Neural cell (in vitro differentiated cells): ENCODE measurements around the gene KRTAP5-2. TPM values are rescaled to one million over a fixed set of nuclear protein-coding genes. Genes with fewer than 3 reads are reported as not detected.

Source experiments
- H2AFZ ChIP-seq: fragments of 200-600, 300-800 bp; sonication (generic), shearing (Covaris generic); 2 replicates; pipeline ENCODE4 v1.6.0; 2014; ENCODE audit warnings: low read depth, mild to moderate bottlenecking, antibody characterized with exemption, low read length, moderate library complexity
- H3F3A ChIP-seq: fragments of 200-600 bp; shearing (Covaris generic); 2 replicates; pipeline ENCODE4 v1.6.1; 2016; ENCODE audit warnings: mild to moderate bottlenecking, moderate library complexity, mixed read lengths, antibody characterized with exemption, low read length; ENCODE audit not compliant: insufficient read depth, poor library complexity, severe bottlenecking
- H3K27ac ChIP-seq: fragments of 200-600, 300-800 bp; sonication (generic), shearing (Covaris generic); 2 replicates; pipeline ENCODE4 v1.5.1; 2014; ENCODE audit warnings: mild to moderate bottlenecking, low read length, moderate library complexity
- H3K27me3 ChIP-seq: fragments of 300-800, 200-600 bp; sonication (generic), shearing (Covaris generic); 2 replicates; pipeline ENCODE4 v1.6.0; 2014; ENCODE audit warnings: mild to moderate bottlenecking, low read depth, low read length, moderate library complexity; ENCODE audit not compliant: insufficient read depth
- H3K36me3 ChIP-seq: fragments of 300-800, 200-600 bp; sonication (generic), shearing (Covaris generic); 2 replicates; pipeline ENCODE4 v1.5.1; 2014; ENCODE audit warnings: mild to moderate bottlenecking, antibody characterized with exemption, low read length, moderate library complexity; ENCODE audit not compliant: insufficient read depth
- H3K4me2 ChIP-seq: fragments of 300-800, 200-600 bp; sonication (generic), shearing (Covaris generic); 2 replicates; pipeline ENCODE4 v1.6.0; 2014; ENCODE audit warnings: mild to moderate bottlenecking, low read length
- H3K4me3 ChIP-seq: fragments of 300-800, 200-600 bp; sonication (generic), shearing (Covaris generic); 2 replicates; pipeline ENCODE4 v1.5.1; 2014; ENCODE audit warnings: mild to moderate bottlenecking, low read length, moderate library complexity
- H3K79me2 ChIP-seq: fragments of 200-600 bp; shearing (Covaris generic); replicated peaks from 2 replicates; pipeline ENCODE4 v1.6.0; 2014; ENCODE audit warnings: mild to moderate bottlenecking, low read length, moderate library complexity; ENCODE audit not compliant: insufficient read depth
- H3K9ac ChIP-seq: fragments of 300-800, 200-600 bp; sonication (generic), shearing (Covaris generic); 2 replicates; pipeline ENCODE4 v1.6.1; 2016; ENCODE audit warnings: mild to moderate bottlenecking, low read length, mixed read lengths
- H3K9me2 ChIP-seq: fragments of 200-600 bp; shearing (Covaris generic); 2 replicates; pipeline ENCODE4 v1.6.1; 2016; ENCODE audit warnings: mild to moderate bottlenecking, low read length, mixed read lengths; ENCODE audit not compliant: insufficient read depth
- H3K9me3 ChIP-seq: fragments of 200-600, 300-800 bp; sonication (generic), shearing (Covaris generic); 2 replicates; pipeline ENCODE4 v1.6.1; 2016; ENCODE audit warnings: mild to moderate bottlenecking, mixed run types, low read length, moderate library complexity, mixed read lengths
- H4K20me1 ChIP-seq: fragments of 200-600 bp; shearing (Covaris generic); 2 replicates; pipeline ENCODE4 v1.6.1; 2016; ENCODE audit warnings: mild to moderate bottlenecking, mixed run types; ENCODE audit not compliant: insufficient read depth
- CTCF ChIP-seq: fragments of 450-650 bp; IDR thresholded peaks from 2 replicates; pipeline ENCODE4 v1.5.1; 2014; ENCODE audit warnings: antibody characterized with exemption, mild to moderate bottlenecking, moderate library complexity; ENCODE audit not compliant: poor library complexity, severe bottlenecking
- EP300 ChIP-seq: fragments of 450-650 bp; conservative IDR thresholded peaks from 2 replicates; pipeline ENCODE4 v1.6.1; 2014; ENCODE audit warnings: antibody characterized with exemption, mild to moderate bottlenecking, moderate library complexity; ENCODE audit not compliant: poor library complexity, severe bottlenecking
- EZH2 ChIP-seq: fragments of 200-600, 300-800 bp; shearing (Covaris generic), sonication (generic); IDR thresholded peaks from 2 replicates; pipeline ENCODE4 v1.6.1; 2014; ENCODE audit warnings: antibody characterized with exemption, low read length, borderline replicate concordance, mild to moderate bottlenecking; ENCODE audit not compliant: insufficient read depth, poor library complexity, severe bottlenecking
- MXI1 ChIP-seq: fragments of 450-650 bp; conservative IDR thresholded peaks from 2 replicates; pipeline ENCODE4 v1.6.1; 2014; ENCODE audit warnings: antibody characterized with exemption, mild to moderate bottlenecking; ENCODE audit not compliant: poor library complexity, severe bottlenecking
- POLR2AphosphoS5 ChIP-seq: IDR thresholded peaks from 2 replicates; pipeline ENCODE4 v1.6.1; 2012
- RAD21 ChIP-seq: fragments of 450-650 bp; conservative IDR thresholded peaks from 2 replicates; pipeline ENCODE4 v1.6.1; 2014; ENCODE audit warnings: antibody characterized with exemption, mild to moderate bottlenecking, moderate library complexity
- REST ChIP-seq: IDR thresholded peaks from 2 replicates; pipeline ENCODE4 v1.6.1; 2012; ENCODE audit warnings: borderline replicate concordance
- SMC3 ChIP-seq: fragments of 450-650 bp; conservative IDR thresholded peaks from 2 replicates; pipeline ENCODE4 v1.6.1; 2014; ENCODE audit warnings: antibody characterized with exemption, mild to moderate bottlenecking, moderate library complexity; ENCODE audit not compliant: poor library complexity
- TAF1 ChIP-seq: IDR thresholded peaks from 2 replicates; pipeline ENCODE4 v1.6.1; 2012; ENCODE audit warnings: low read depth
- polyA plus RNA-seq: library from polyadenylated mRNA; depleted of rRNA; stranded (reverse); fragments of >200 nt; gene quantifications from 2 replicates; pipeline ENCODE4 v1.2.3, GENCODE V29; 2014

KRTAP5-2 gene
- polyA plus RNA-seq, 1 donor from 2014 or later, result not detected

DNA sequence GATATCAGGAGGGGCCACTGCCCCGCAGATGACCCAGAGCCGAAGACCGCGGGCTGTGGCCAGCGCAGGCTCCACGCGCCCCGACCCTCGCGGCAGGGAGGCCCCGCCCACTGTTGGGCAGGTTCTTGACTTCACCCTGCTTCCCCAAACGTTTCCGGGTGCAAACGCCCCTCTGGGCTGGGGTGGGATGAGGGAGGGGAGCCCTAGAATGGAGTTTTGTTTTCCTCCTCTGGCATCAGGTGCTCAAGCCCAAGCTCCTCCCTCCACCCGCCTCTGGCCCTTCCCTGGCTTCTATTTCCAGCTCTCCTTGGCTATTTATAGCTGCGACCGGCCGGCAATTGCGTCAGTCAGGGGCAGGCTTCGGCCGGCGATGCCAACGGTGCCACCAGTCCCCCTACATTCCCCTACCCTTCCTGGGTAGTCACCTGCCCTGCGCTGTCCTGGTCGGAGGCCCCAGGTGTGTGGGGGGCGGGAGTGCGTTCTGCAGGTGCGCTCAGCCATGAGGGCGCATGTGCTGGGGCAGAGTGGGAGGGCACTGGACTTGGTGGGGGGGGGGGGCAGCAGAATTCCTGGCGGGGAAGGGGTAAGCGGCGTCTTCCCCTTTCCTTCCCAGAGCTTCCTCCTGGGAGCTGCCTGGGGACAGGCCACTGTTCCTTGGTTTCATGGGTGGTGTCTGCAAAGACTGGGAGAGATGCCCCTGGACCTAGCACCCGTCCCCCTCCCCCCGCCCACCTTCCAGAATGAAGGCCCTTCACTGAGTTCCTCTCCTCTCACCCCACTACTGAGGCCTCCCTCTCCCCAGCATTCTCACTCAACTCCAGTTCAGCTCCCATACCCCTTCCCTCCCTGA is 49.6 kb downstream of the KRTAP5-2 start:
- Histone ChIP-seq H3K4me2 (no peak overlapping the region), H4K20me1 (no peaks in the 10 kb centered on the region), H3K27me3 (peaks cover 64% of the 10 kb centered on the region), H3K9me3 (no peaks in the 10 kb centered on the region), H3K36me3 (no peaks in the 10 kb centered on the region), H3K9ac (no peak overlapping the region), H3K4me3 (peak overlapping the region; percentile 42), H3F3A (no peaks in the 10 kb centered on the region), H3K27ac (no peak overlapping the region), H2AFZ (no peak overlapping the region), H3K79me2 (no peaks in the 10 kb centered on the region), H3K9me2 (no peaks in the 10 kb centered on the region)
- TF ChIP-seq SMC3, result no peak

- no peak overlapping the region for H3K4me2 ChIP-seq
- H3K4me3 ChIP-seq, result peak overlapping the region; percentile 67
- no peaks in the 10 kb centered on the region for H3K36me3 ChIP-seq
- H3K9me3 ChIP-seq, result no peaks in the 10 kb centered on the region
- H4K20me1 ChIP-seq, result no peaks in the 10 kb centered on the region
- H3K9ac ChIP-seq, result peak overlapping the region; percentile 62
- H3F3A ChIP-seq, result no peaks in the 10 kb centered on the region
- TF ChIP-seq POLR2AphosphoS5 (no peak), MXI1 (no peak), REST (no peak), CTCF (no peak), SMC3 (no peak), EZH2 (no peak), EP300 (no peak), TAF1 (no peak), RAD21 (no peak)
- H2AFZ ChIP-seq, result no peak overlapping the region
- H3K27me3 ChIP-seq, result peaks cover 64% of the 10 kb centered on the region
- H3K79me2 ChIP-seq, result no peaks in the 10 kb centered on the region
- no peak overlapping the region for H3K27ac ChIP-seq
- H3K9me2 ChIP-seq, result no peaks in the 10 kb centered on the region
Observed at GRCh38 chr11:1547467-1548098, 50.5 kb downstream of the KRTAP5-2 start.

Other genes with a start within 250 kb of the KRTAP5-2 start
- gene BRSK2, start 208.4 kb downstream of the KRTAP5-2 start, polyA plus RNA-seq, result 47.5 and 58.2 TPM in 2 replicates
- gene MOB2, start 111.5 kb downstream of the KRTAP5-2 start, polyA plus RNA-seq, result 33.2 and 56.8 TPM in 2 replicates
- gene DUSP8, start 26.0 kb downstream of the KRTAP5-2 start, polyA plus RNA-seq, result 3.5 and 7.1 TPM in 2 replicates
- gene KRTAP5-1, start 13.0 kb downstream of the KRTAP5-2 start, polyA plus RNA-seq, result not detected in 2 replicates
- not detected in 2 replicates for gene KRTAP5-3, start 10.2 kb upstream of the KRTAP5-2 start, polyA plus RNA-seq
- gene KRTAP5-4, start 23.8 kb upstream of the KRTAP5-2 start, polyA plus RNA-seq, result not detected in 2 replicates
- gene KRTAP5-5, start 31.5 kb upstream of the KRTAP5-2 start, polyA plus RNA-seq, result not detected in 2 replicates
- not detected in 2 replicates for gene KRTAP5-6, start 98.9 kb upstream of the KRTAP5-2 start, polyA plus RNA-seq
- 0.50 and 1.1 TPM in 2 replicates for gene IFITM10, start 152.3 kb upstream of the KRTAP5-2 start, polyA plus RNA-seq
- gene CTSD, start 165.6 kb upstream of the KRTAP5-2 start, polyA plus RNA-seq, result 30.5 and 40.5 TPM in 2 replicates
- gene SYT8, start 236.7 kb upstream of the KRTAP5-2 start, polyA plus RNA-seq, result not detected in 2 replicates
- gene TNNI2, start 240.7 kb upstream of the KRTAP5-2 start, polyA plus RNA-seq, result not detected in 2 replicates